Ovary (tissue), 3 donors: ENCODE results near the gene TSBP1.

Experiments
- EP300 ChIP-seq: sonication (generic); formaldehyde crosslinking; IDR thresholded peaks from one replicate; pipeline ENCODE4 v1.6.1; 2017; ENCODE audit warnings: antibody characterized with exemption
- TF ChIP-seq, protein P1 (sequence below), 3 donors: fragments of 450-650 bp in 2 of 3; fragments of 200-600 bp in 1 of 3; IDR thresholded peaks; one replicate each; pipeline versions ENCODE4 v1.5.1 to v1.8.0; 2016 to 2022; ENCODE audit warnings: antibody characterized with exemption in 3 of 3, mild to moderate bottlenecking in 1 of 3
- donor health status: DM: no; HTN: no; CAD: no.

DNA sequence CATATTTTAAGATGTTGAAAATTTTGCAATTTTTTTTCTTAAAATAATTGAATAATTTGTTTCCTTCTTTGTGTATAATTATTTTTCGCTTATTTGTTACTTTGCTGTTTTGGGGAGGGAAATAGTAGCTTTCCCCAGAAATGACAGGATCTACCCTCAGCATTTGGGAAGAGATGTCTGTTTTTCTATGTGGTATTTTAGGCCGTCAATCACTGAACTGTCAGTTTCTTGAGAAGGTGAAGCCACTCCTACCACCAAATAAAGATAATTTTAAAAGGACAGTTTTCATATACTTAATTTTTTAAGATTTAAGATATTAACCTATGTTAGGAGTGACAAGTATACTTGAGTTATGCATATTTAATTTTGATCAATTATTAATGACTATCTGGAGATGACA, 31.5 kb downstream of the TSBP1 start:
- TF ChIP-seq, protein P1, sequence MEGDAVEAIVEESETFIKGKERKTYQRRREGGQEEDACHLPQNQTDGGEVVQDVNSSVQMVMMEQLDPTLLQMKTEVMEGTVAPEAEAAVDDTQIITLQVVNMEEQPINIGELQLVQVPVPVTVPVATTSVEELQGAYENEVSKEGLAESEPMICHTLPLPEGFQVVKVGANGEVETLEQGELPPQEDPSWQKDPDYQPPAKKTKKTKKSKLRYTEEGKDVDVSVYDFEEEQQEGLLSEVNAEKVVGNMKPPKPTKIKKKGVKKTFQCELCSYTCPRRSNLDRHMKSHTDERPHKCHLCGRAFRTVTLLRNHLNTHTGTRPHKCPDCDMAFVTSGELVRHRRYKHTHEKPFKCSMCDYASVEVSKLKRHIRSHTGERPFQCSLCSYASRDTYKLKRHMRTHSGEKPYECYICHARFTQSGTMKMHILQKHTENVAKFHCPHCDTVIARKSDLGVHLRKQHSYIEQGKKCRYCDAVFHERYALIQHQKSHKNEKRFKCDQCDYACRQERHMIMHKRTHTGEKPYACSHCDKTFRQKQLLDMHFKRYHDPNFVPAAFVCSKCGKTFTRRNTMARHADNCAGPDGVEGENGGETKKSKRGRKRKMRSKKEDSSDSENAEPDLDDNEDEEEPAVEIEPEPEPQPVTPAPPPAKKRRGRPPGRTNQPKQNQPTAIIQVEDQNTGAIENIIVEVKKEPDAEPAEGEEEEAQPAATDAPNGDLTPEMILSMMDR (IDR thresholded peaks at IDR 0.05), result no peak
- TF ChIP-seq EP300, result no peak
